Thyroid gland (tissue), 4 donors: ENCODE measurements around the gene SNAP91. TPM values are rescaled to one million over a fixed set of nuclear protein-coding genes. Genes with fewer than 3 reads are reported as not detected.

Experiments
- DNase-seq, 2 donors: peaks; one replicate each; pipeline ENCODE4 v3.0.0-alpha.2; 2019
- H3K27ac ChIP-seq, 3 donors: fragments of 200-600 bp; sonication (generic); 1 replicate in 2 of 3; 2 replicates in 1 of 3; pipeline ENCODE4 v1.5.1; 2016 to 2019; ENCODE audit warnings: mild to moderate bottlenecking in 1 of 3, moderate library complexity in 1 of 3
- H3K27me3 ChIP-seq: fragments of 200-600 bp; sonication (generic); one replicate; pipeline ENCODE4 v1.5.1; 2019
- H3K36me3 ChIP-seq, 2 donors: fragments of 200-600 bp; sonication (generic); one replicate each; pipeline ENCODE4 v1.5.1; 2016 to 2019
- H3K4me1 ChIP-seq, 2 donors: fragments of 200-600 bp; sonication (generic); one replicate each; pipeline ENCODE4 v1.5.1; 2017 to 2019
- H3K4me3 ChIP-seq, 3 donors: fragments of 200-600 bp; sonication (generic); replicated peaks in 1 of 3; 1 replicate in 2 of 3; 2 replicates in 1 of 3; pipeline ENCODE4 v1.5.1; 2016; ENCODE audit warnings: mild to moderate bottlenecking in 1 of 3
- H3K9me3 ChIP-seq: fragments of 200-600 bp; sonication (generic); one replicate; pipeline ENCODE4 v1.5.1; 2017
- CTCF ChIP-seq, 6 experiments: fragments of 200-600 bp in 3 of 6; fragments of 450-650 bp in 3 of 6; sonication (generic) in 3 of 6; IDR thresholded peaks; one replicate each; pipeline ENCODE4 v1.5.1; 2016 to 2019; ENCODE audit warnings: antibody characterized with exemption in 6 of 6, mild to moderate bottlenecking in 2 of 6, inconsistent platforms in 1 of 6, moderate library complexity in 1 of 6
- POLR2A ChIP-seq, 2 donors: fragments of 450-650 bp; IDR thresholded peaks; one replicate each; pipeline ENCODE4 v1.6.1; 2017; ENCODE audit warnings: antibody characterized with exemption in 2 of 2, mild to moderate bottlenecking in 2 of 2, moderate library complexity in 1 of 2
- WGBS, 2 donors: methylation state at CpG; one replicate each; pipeline ENCODE4 v1.1.5; 2017; 5-methylcytosine and 5-hydroxymethylcytosine counted together
- intact Hi-C: fragments of 100-400 bp; cut with DNase I; formaldehyde crosslinking; loops from one replicate; pipeline ENCODE4 v1.15.1; 2023
- total RNA-seq, 4 donors: library from RNA; depleted of rRNA; stranded (reverse); fragments of >200 nt; gene quantifications; one replicate each; pipeline ENCODE4 v1.2.3, GENCODE V29; 2016

SNAP91 gene
- total RNA-seq, 4 donors from 2014 or later: 0.50 to 3.4 (median 1.8) TPM

GRCh38 chr6:83609248-83609647 is 99.7 kb downstream of the SNAP91 start:
- H3K4me1 ChIP-seq: no peaks in the 10 kb centered on the region
- H3K27ac ChIP-seq: no peak overlapping the region
- no peak for DNase-seq
- H3K27me3 ChIP-seq: no peaks in the 10 kb centered on the region
- TF ChIP-seq CTCF (IDR thresholded peaks at IDR 0.05) (no peak), POLR2A (IDR thresholded peaks at IDR 0.05) (no peak)
- H3K4me3 ChIP-seq: no peak overlapping the region
- no peaks in the 10 kb centered on the region for H3K9me3 ChIP-seq
- intact Hi-C loops: no loop called here
- 85 to 88% methylated on average over 2 of the region's 2 CpGs for WGBS, 2 donors
- no peaks in the 10 kb centered on the region for H3K36me3 ChIP-seq

- H3K4me1 ChIP-seq: no peaks in the 10 kb centered on the region
- 90 to 93% methylated on average over 1 of the region's 1 CpG for WGBS, 2 donors
- no peak overlapping the region for H3K4me3 ChIP-seq
- no peak for DNase-seq
- TF ChIP-seq POLR2A (IDR thresholded peaks at IDR 0.05) (no peak), CTCF (IDR thresholded peaks at IDR 0.05) (no peak)
- no peak overlapping the region for H3K27ac ChIP-seq
- no peaks in the 10 kb centered on the region for H3K9me3 ChIP-seq
- H3K36me3 ChIP-seq: no peaks in the 10 kb centered on the region
- intact Hi-C loops: no loop called here
- no peaks in the 10 kb centered on the region for H3K27me3 ChIP-seq
Observed at GRCh38 chr6:83605517-83605916, 103.4 kb downstream of the SNAP91 start.

- TF ChIP-seq POLR2A (IDR thresholded peaks at IDR 0.05): no peak
- no peak for TF ChIP-seq CTCF (IDR thresholded peaks at IDR 0.05)
- intact Hi-C loops: no loop called here
- Histone ChIP-seq H3K4me1 (no peaks in the 10 kb centered on the region), H3K27ac (no peak overlapping the region), H3K4me3 (no peak overlapping the region), H3K9me3 (no peaks in the 10 kb centered on the region), H3K36me3 (no peaks in the 10 kb centered on the region), H3K27me3 (no peaks in the 10 kb centered on the region)
- no peak for DNase-seq
- 72 to 74% methylated on average over 2 of the region's 2 CpGs for WGBS, 2 donors
Observed at GRCh38 chr6:83603551-83603950, 105.3 kb downstream of the SNAP91 start.

- DNase-seq: no peak
- TF ChIP-seq CTCF (IDR thresholded peaks at IDR 0.05): no peak
- intact Hi-C loops: no loop called here
- 73 to 74% methylated on average over 3 of the region's 3 CpGs for WGBS, 2 donors
- Histone ChIP-seq H3K4me3 (no peak overlapping the region), H3K36me3 (no peaks in the 10 kb centered on the region), H3K9me3 (no peaks in the 10 kb centered on the region), H3K27ac (no peak overlapping the region), H3K27me3 (no peaks in the 10 kb centered on the region), H3K4me1 (no peaks in the 10 kb centered on the region)
Observed at GRCh38 chr6:83601119-83601518, 107.8 kb downstream of the SNAP91 start.

- no peaks in the 10 kb centered on the region for H3K27me3 ChIP-seq
- 96 to 97% methylated on average over 1 of the region's 1 CpG for WGBS, 2 donors
- H3K27ac ChIP-seq: no peak overlapping the region
- intact Hi-C loops: no loop called here
- no peak overlapping the region for H3K4me3 ChIP-seq
- no peak for TF ChIP-seq CTCF (IDR thresholded peaks at IDR 0.05)
- TF ChIP-seq POLR2A (IDR thresholded peaks at IDR 0.05): no peak
- no peaks in the 10 kb centered on the region for H3K9me3 ChIP-seq
- DNase-seq: no peak
- no peaks in the 10 kb centered on the region for H3K36me3 ChIP-seq
- H3K4me1 ChIP-seq: no peaks in the 10 kb centered on the region
Observed at GRCh38 chr6:83600459-83600858, 108.4 kb downstream of the SNAP91 start.
